DOHH2 (cell line): ENCODE data around the gene CDC42BPA.

Experiments used
- H3F3A ChIP-seq: fragments of 200-600 bp; sonication (generic), shearing (Covaris generic); 2 replicates; pipeline ENCODE4 v1.6.0; 2016; ENCODE audit warnings: antibody characterized with exemption, mild to moderate bottlenecking; ENCODE audit not compliant: control insufficient read depth, insufficient read depth
- H3K27ac ChIP-seq: fragments of 200-600 bp; sonication (generic); 2 replicates; pipeline ENCODE4 v1.5.1; 2014; ENCODE audit warnings: low read depth, mild to moderate bottlenecking, low read length, moderate library complexity
- H3K27me3 ChIP-seq: fragments of 200-600 bp; sonication (generic); 2 replicates; pipeline ENCODE4 v1.6.1; 2014; ENCODE audit warnings: mild to moderate bottlenecking, low read length, mixed read lengths; ENCODE audit not compliant: control insufficient read depth
- H3K36me3 ChIP-seq: fragments of 200-600 bp; sonication (generic); 2 replicates; pipeline ENCODE4 v1.6.1; 2014; ENCODE audit warnings: mild to moderate bottlenecking, low read length, moderate library complexity, mixed read lengths; ENCODE audit not compliant: control insufficient read depth
- H3K4me1 ChIP-seq: fragments of 200-600 bp; sonication (generic); 2 replicates; pipeline ENCODE4 v1.6.1; 2014; ENCODE audit warnings: mild to moderate bottlenecking, low read length, mixed read lengths; ENCODE audit not compliant: control insufficient read depth
- H3K4me2 ChIP-seq: fragments of 200-600 bp; sonication (generic); 2 replicates; pipeline ENCODE4 v1.6.0; 2014; ENCODE audit warnings: mild to moderate bottlenecking, low read length, moderate library complexity
- H3K4me3 ChIP-seq: fragments of 200-600 bp; sonication (generic); 2 replicates; pipeline ENCODE4 v1.5.1; 2014; ENCODE audit warnings: mild to moderate bottlenecking, low read length, mixed read lengths
- H3K79me2 ChIP-seq: fragments of 200-600 bp; sonication (generic); 2 replicates; pipeline ENCODE4 v1.6.1; 2014; ENCODE audit warnings: mild to moderate bottlenecking, low read length, mixed read lengths; ENCODE audit not compliant: control insufficient read depth
- H3K9me2 ChIP-seq: fragments of 200-600 bp; sonication (generic); replicated peaks from 2 replicates; pipeline ENCODE4 v1.6.1; 2014; ENCODE audit warnings: mild to moderate bottlenecking, low read length, mixed read lengths; ENCODE audit not compliant: control insufficient read depth
- H3K9me3 ChIP-seq: fragments of 200-600 bp; sonication (generic); 2 replicates; pipeline ENCODE4 v1.6.1; 2014; ENCODE audit warnings: antibody characterized with exemption, low read length, mixed read lengths; ENCODE audit not compliant: control insufficient read depth, insufficient read depth
- H4K20me1 ChIP-seq: fragments of 200-600 bp; sonication (generic); 2 replicates; pipeline ENCODE4 v1.6.0; 2014; ENCODE audit warnings: low read depth, mild to moderate bottlenecking, antibody characterized with exemption, low read length, moderate library complexity; ENCODE audit not compliant: control insufficient read depth, insufficient read depth
- CTCF ChIP-seq: fragments of 200-600 bp; sonication (generic); IDR thresholded peaks from one replicate; pipeline ENCODE4 v1.5.1; 2014; ENCODE audit warnings: antibody characterized with exemption, mild to moderate bottlenecking, low read depth, low read length; ENCODE audit not compliant: poor library complexity, severe bottlenecking
- EZH2phosphoT487 ChIP-seq: fragments of 200-600 bp; sonication (generic); IDR thresholded peaks from 2 replicates; pipeline ENCODE4 v1.6.1; 2017; ENCODE audit warnings: borderline replicate concordance, mild to moderate bottlenecking, antibody characterized with exemption, low read length, moderate library complexity, mixed read lengths

Gene CDC42BPA

GRCh38 chr1:227006226-227006796 is 312.0 kb downstream of the CDC42BPA start:
- H3K4me1 ChIP-seq: no peaks in the 10 kb centered on the region
- no peak overlapping the region for H3K27ac ChIP-seq
- no peaks in the 10 kb centered on the region for H3K9me2 ChIP-seq
- H3K4me2 ChIP-seq: no peak overlapping the region
- H3K36me3 ChIP-seq: no peaks in the 10 kb centered on the region
- H3K4me3 ChIP-seq: no peak overlapping the region
- no peaks in the 10 kb centered on the region for H3F3A ChIP-seq
- H3K9me3 ChIP-seq: no peaks in the 10 kb centered on the region
- no peaks in the 10 kb centered on the region for H3K79me2 ChIP-seq
- TF ChIP-seq EZH2phosphoT487 (no peak), CTCF (no peak)
- H3K27me3 ChIP-seq: peaks cover 4% of the 10 kb centered on the region
- no peaks in the 10 kb centered on the region for H4K20me1 ChIP-seq

- Histone ChIP-seq H3K4me2 (no peak overlapping the region), H3K4me3 (no peak overlapping the region), H3K36me3 (no peaks in the 10 kb centered on the region), H3K9me3 (no peaks in the 10 kb centered on the region), H3K27me3 (no peaks in the 10 kb centered on the region), H3K27ac (no peak overlapping the region), H4K20me1 (no peaks in the 10 kb centered on the region), H3K4me1 (no peaks in the 10 kb centered on the region), H3F3A (no peaks in the 10 kb centered on the region), H3K9me2 (no peaks in the 10 kb centered on the region), H3K79me2 (no peaks in the 10 kb centered on the region)
- TF ChIP-seq EZH2phosphoT487: no peak
- TF ChIP-seq CTCF: no peak
Measured at GRCh38 chr1:227004796-227005195, 313.5 kb downstream of the CDC42BPA start.

GRCh38 chr1:227003165-227003564 is 315.1 kb downstream of the CDC42BPA start:
- no peaks in the 10 kb centered on the region for H3K9me2 ChIP-seq
- no peaks in the 10 kb centered on the region for H4K20me1 ChIP-seq
- no peaks in the 10 kb centered on the region for H3K36me3 ChIP-seq
- H3K4me2 ChIP-seq: no peak overlapping the region
- H3K27me3 ChIP-seq: no peaks in the 10 kb centered on the region
- TF ChIP-seq CTCF (no peak), EZH2phosphoT487 (no peak)
- H3K27ac ChIP-seq: no peak overlapping the region
- no peaks in the 10 kb centered on the region for H3K9me3 ChIP-seq
- no peak overlapping the region for H3K4me3 ChIP-seq
- H3F3A ChIP-seq: no peaks in the 10 kb centered on the region
- no peaks in the 10 kb centered on the region for H3K4me1 ChIP-seq
- no peaks in the 10 kb centered on the region for H3K79me2 ChIP-seq
